HAP-1 (cell line): Measurements from ENCODE around the gene TCN1.
"Not testable (repeated sequence)": the region's sequence is repeated elsewhere in the genome, so short reads cannot be mapped to it uniquely, and the experiment has no call there.

Source experiments
- DNase-seq, 2 experiments: peaks; one replicate each; pipeline ENCODE4 v3.0.0-alpha.2; 2016 to 2020; ENCODE audit warnings: low spot score in 2 of 2
- H3K27me3 ChIP-seq: fragments of 250-450 bp; sonication (Bioruptor Pico); 2 replicates; pipeline ENCODE4 v1.5.1; 2020; ENCODE audit warnings: low read depth, mild to moderate bottlenecking, moderate library complexity
- H3K36me3 ChIP-seq: fragments of 250-450 bp; sonication (Bioruptor Pico); replicated peaks from 2 replicates; pipeline ENCODE4 v1.5.1; 2020; ENCODE audit warnings: mild to moderate bottlenecking
- H3K4me1 ChIP-seq: fragments of 250-450 bp; sonication (Bioruptor Pico); 2 replicates; pipeline ENCODE4 v1.5.1; 2020; ENCODE audit warnings: mild to moderate bottlenecking
- H3K4me3 ChIP-seq: fragments of 250-450 bp; sonication (Bioruptor Pico); 2 replicates; pipeline ENCODE4 v1.5.1; 2020; ENCODE audit warnings: mild to moderate bottlenecking, moderate library complexity
- H3K9me3 ChIP-seq: fragments of 250-450 bp; sonication (Bioruptor Pico); 2 replicates; pipeline ENCODE4 v1.5.1; 2020; ENCODE audit warnings: mild to moderate bottlenecking, moderate library complexity
- in situ Hi-C: fragments of 300-500 bp; cut with MboI; formaldehyde crosslinking; loops from 3 replicates; pipeline ENCODE4 v1.14.3; 2020; ENCODE audit warnings: low sequenced_read_pairs, inconsistent platforms, mixed read lengths

TCN1 gene, protein sequence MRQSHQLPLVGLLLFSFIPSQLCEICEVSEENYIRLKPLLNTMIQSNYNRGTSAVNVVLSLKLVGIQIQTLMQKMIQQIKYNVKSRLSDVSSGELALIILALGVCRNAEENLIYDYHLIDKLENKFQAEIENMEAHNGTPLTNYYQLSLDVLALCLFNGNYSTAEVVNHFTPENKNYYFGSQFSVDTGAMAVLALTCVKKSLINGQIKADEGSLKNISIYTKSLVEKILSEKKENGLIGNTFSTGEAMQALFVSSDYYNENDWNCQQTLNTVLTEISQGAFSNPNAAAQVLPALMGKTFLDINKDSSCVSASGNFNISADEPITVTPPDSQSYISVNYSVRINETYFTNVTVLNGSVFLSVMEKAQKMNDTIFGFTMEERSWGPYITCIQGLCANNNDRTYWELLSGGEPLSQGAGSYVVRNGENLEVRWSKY

DNA sequence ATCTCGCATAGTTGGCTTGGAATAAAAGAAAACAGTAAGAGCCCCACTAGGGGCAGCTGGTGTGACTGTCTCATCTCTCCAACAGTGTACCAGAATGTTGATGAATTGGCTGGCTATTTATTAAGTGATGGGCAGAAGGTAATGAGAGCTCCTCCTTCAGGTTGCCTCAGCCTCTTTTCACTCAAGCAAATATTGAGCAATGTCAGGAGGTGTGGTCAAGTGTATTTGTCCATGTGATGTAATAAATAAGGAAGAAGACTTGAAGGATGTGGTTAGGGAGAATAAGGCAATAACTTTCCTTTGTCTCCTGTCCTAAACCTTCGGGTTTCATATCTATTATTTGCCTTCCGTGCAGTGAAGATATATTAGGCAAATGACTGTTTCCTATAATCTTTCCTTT, at the start of gene TCN1:
TSS of gene TCN1 (minus strand) at position 91 of the 400 bp plus-strand sequence. CDS start at position 74, 17 bp downstream.
- in situ Hi-C loops: no loop called here
- no peak for DNase-seq

GRCh38 chr11:59903569-59903968, 37.3 kb upstream of the TCN1 start:
- in situ Hi-C loops, DNase-seq, H3K27me3 ChIP-seq, H3K9me3 ChIP-seq, H3K4me3 ChIP-seq, H3K36me3 ChIP-seq: not testable (repeated sequence)
- peaks cover 21% of the 10 kb centered on the region for H3K4me1 ChIP-seq

More for the DNA sequence above, at the start of gene TCN1:
- Histone ChIP-seq H3K36me3 (no peaks in the 10 kb centered on the region), H3K27me3 (no peaks in the 10 kb centered on the region), H3K4me3 (no peak within 1 kb of the TSS), H3K9me3 (no peaks in the 10 kb centered on the region), H3K4me1 (no peaks in the 10 kb centered on the region)

DNA sequence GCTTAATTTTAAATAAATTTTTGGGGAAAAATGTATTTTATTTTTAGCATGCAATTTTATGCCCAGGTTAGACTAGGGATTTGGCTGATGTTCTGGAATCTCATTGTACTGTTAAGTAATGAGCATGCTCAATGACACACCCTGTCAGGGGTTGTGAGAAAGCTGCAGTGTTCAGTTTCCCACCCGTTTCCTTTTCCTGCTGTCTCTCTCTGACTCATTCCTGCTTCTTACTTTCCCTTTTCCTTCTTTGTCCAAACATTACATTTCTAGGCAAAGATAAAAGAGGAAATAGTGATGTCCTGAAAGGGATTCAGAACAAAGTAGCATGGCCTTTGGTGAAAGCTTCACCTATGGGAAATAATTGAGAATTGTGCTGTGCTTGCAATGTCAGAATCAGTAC, 35.0 kb upstream of the TCN1 start:
- Histone ChIP-seq H3K9me3 (no peaks in the 10 kb centered on the region), H3K4me3 (no peak overlapping the region), H3K36me3 (no peaks in the 10 kb centered on the region), H3K4me1 (peaks cover 21% of the 10 kb centered on the region), H3K27me3 (no peaks in the 10 kb centered on the region)
- in situ Hi-C loops: no loop called here
- peak; percentile 16 to 26 for DNase-seq

DNA sequence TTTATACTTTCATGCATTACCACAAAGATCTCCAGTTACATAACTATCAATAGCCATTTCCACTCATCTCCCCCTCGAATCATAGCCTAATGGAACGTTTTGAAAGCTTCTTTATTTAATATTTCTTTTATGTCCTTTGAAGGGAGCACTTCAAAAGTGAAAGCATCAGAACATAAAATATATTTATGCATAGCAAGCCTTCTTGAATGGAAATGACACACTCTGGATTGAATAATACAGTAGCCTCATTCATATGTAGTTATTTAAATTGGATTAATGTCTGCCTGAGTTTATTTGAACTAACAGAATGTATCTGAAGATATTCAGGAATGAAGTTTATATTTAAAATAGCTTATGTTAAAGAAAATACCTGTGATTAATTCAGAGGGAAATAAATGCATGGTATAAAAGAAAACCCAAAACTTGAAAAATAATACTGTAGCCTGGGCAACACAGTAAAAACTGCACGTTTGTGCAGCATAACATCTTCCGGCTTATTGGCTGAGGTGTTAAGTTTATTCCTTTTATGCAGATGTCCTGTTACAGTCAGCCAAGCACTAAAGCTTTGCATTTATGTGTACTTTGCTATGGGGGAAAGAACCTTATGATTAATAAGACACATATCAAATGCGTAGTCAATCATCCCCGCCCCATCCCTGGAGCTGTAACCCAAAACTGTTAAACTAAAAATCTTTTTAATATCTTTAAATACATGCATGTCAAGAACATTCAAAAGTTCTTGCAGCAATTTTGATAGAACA, 34.3 kb upstream of the TCN1 start:
- Histone ChIP-seq H3K9me3 (no peaks in the 10 kb centered on the region), H3K36me3 (no peaks in the 10 kb centered on the region), H3K4me1 (peaks cover 21% of the 10 kb centered on the region), H3K27me3 (no peaks in the 10 kb centered on the region), H3K4me3 (no peak overlapping the region)
- in situ Hi-C loops: no loop called here
- peak in 1 of 2 experiments; percentile 73 for DNase-seq

DNA sequence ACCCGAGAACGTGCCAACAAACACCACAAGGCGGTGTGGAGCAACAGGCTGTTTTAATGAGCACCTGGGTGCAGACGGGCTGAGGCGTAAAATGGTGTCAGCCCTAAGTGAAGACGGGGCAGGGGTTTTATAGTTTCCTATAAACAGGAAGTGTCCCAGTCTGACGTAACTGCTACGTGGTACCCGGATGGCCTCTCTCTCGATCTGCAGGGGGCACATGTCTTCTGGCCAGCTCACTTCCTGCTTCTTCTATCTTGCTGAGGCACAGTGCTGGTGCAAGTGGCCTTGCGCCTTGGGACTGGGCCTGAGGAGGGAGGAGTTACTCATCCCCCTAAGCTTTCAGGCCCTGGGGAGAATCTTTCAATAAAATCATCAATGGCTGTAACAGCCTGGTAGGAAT, 33.2 kb upstream of the TCN1 start:
- DNase-seq: no peak
- Histone ChIP-seq H3K4me3 (no peak overlapping the region), H3K9me3 (no peaks in the 10 kb centered on the region), H3K36me3 (no peaks in the 10 kb centered on the region), H3K27me3 (no peaks in the 10 kb centered on the region), H3K4me1 (peaks cover 21% of the 10 kb centered on the region)
- in situ Hi-C loops: no loop called here

DNA sequence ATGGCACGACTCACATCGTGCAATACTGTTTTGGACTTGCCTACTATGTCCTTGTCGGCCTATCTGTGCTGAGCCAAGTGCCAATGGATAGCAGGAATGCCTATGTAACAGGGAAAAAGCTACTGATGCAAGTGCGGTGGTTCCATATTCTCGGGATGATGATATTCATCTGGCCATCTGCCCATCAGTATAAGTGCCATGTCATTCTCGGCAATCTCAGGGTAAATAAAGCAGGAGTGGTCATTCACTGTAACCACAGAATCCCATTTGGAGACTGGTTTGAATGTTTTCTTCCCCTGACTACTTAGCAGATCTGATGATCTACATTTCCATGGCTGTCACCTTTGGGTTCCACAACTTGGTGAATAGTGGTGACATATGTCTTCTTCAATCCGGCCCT, 32.4 kb upstream of the TCN1 start:
- Histone ChIP-seq H3K9me3 (no peaks in the 10 kb centered on the region), H3K4me1 (peaks cover 21% of the 10 kb centered on the region), H3K4me3 (no peak overlapping the region), H3K36me3 (no peaks in the 10 kb centered on the region), H3K27me3 (no peaks in the 10 kb centered on the region)
- in situ Hi-C loops: no loop called here
- DNase-seq: no peak

GRCh38 chr11:59898046-59898445, 31.8 kb upstream of the TCN1 start:
- H3K27me3 ChIP-seq: no peaks in the 10 kb centered on the region
- H3K4me1 ChIP-seq: peaks cover 21% of the 10 kb centered on the region
- no peak overlapping the region for H3K4me3 ChIP-seq
- no peak for DNase-seq
- H3K9me3 ChIP-seq: no peaks in the 10 kb centered on the region
- in situ Hi-C loops: no loop called here
- H3K36me3 ChIP-seq: no peaks in the 10 kb centered on the region

GRCh38 chr11:59894616-59895015, 28.3 kb upstream of the TCN1 start:
- no peak for DNase-seq
- peaks cover 3% of the 10 kb centered on the region for H3K9me3 ChIP-seq
- in situ Hi-C loops: no loop called here
- H3K4me1 ChIP-seq: peaks cover under 1% of the 10 kb centered on the region; the same call in 1 of the 2 replicates
- no peaks in the 10 kb centered on the region for H3K27me3 ChIP-seq
- no peaks in the 10 kb centered on the region for H3K36me3 ChIP-seq
- H3K4me3 ChIP-seq: no peak overlapping the region

DNA sequence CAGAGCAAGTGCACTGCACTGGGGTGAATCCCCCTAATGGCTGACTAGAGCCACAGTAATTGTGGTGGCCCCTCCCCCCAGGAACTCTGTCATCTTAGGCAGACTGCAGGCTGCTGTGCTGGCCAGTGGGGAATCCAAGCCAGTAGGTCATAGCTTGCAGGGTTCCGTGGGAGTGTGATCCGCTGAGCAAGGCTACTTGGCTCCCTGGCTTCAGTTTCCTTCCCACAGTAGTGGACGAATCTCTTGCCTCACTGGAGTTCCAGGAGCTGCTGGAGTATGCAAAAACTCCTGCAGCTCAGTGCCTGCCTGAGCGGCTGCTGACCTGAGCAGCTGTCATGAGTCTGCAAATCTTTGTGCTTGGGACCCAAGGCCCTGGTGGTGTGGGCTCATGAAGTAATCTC, 25.5 kb upstream of the TCN1 start:
- H3K9me3 ChIP-seq: peaks cover 6% of the 10 kb centered on the region
- H3K4me3 ChIP-seq: no peak overlapping the region
- in situ Hi-C loops: no loop called here
- H3K36me3 ChIP-seq: no peaks in the 10 kb centered on the region
- H3K4me1 ChIP-seq: no peaks in the 10 kb centered on the region
- no peaks in the 10 kb centered on the region for H3K27me3 ChIP-seq
- no peak for DNase-seq

DNA sequence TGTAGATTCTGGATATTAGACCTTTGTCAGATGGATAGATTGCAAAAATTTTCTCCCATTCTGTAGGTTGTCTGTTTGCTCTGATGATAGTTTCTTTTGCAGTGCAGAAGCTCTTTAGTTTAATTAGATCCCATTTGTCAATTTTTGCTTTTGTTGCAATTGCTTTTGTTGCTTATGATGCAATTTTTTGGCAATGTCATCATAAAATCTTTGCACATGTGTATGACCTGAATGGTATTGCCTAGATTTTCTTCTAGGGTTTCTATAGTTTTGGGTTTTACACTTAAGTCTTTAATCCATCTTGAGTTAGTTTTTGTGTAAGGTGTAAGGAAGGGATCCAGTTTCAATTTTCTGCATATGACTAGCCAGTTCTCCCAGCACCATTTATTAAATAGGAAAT, 20.9 kb upstream of the TCN1 start:
- H3K36me3 ChIP-seq, H3K9me3 ChIP-seq, DNase-seq, H3K27me3 ChIP-seq, H3K4me3 ChIP-seq, H3K4me1 ChIP-seq, in situ Hi-C loops: not testable (repeated sequence)

- in situ Hi-C loops: no loop called here
- Histone ChIP-seq H3K9me3 (no peaks in the 10 kb centered on the region), H3K4me3 (no peak overlapping the region), H3K36me3 (no peaks in the 10 kb centered on the region), H3K4me1 (no peaks in the 10 kb centered on the region), H3K27me3 (no peaks in the 10 kb centered on the region)
- no peak for DNase-seq
Observed at GRCh38 chr11:59883597-59883996, 17.3 kb upstream of the TCN1 start.

GRCh38 chr11:59879567-59879966, 13.3 kb upstream of the TCN1 start:
- Histone ChIP-seq H3K27me3 (no peaks in the 10 kb centered on the region), H3K9me3 (no peaks in the 10 kb centered on the region), H3K4me3 (no peak overlapping the region), H3K36me3 (no peaks in the 10 kb centered on the region), H3K4me1 (no peaks in the 10 kb centered on the region)
- in situ Hi-C loops: no loop called here
- no peak for DNase-seq

- no peaks in the 10 kb centered on the region for H3K9me3 ChIP-seq
- no peaks in the 10 kb centered on the region for H3K36me3 ChIP-seq
- no peak for DNase-seq
- no peak within 1 kb of the TSS for H3K4me3 ChIP-seq
- H3K27me3 ChIP-seq: no peaks in the 10 kb centered on the region
- in situ Hi-C loops: no loop called here
- no peaks in the 10 kb centered on the region for H3K4me1 ChIP-seq
Observed at GRCh38 chr11:59878575-59878974, 12.3 kb upstream of the TCN1 start, which contains the start of gene OOSP3. OOSP3 (plus strand) TSS chr11:59878782; CDS start chr11:59878809, 27 bp downstream.

GRCh38 chr11:59877784-59878183, 11.5 kb upstream of the TCN1 start:
- in situ Hi-C loops: no loop called here
- Histone ChIP-seq H3K36me3 (no peaks in the 10 kb centered on the region), H3K27me3 (no peaks in the 10 kb centered on the region), H3K4me1 (no peaks in the 10 kb centered on the region), H3K9me3 (no peaks in the 10 kb centered on the region), H3K4me3 (no peak overlapping the region)
- no peak for DNase-seq
